ENCODE results near the gene CYLC2.

CYLC2 gene, protein sequence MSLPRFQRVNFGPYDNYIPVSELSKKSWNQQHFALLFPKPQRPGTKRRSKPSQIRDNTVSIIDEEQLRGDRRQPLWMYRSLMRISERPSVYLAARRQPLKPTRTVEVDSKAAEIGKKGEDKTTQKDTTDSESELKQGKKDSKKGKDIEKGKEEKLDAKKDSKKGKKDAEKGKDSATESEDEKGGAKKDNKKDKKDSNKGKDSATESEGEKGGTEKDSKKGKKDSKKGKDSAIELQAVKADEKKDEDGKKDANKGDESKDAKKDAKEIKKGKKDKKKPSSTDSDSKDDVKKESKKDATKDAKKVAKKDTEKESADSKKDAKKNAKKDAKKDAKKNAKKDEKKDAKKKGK

DNA sequence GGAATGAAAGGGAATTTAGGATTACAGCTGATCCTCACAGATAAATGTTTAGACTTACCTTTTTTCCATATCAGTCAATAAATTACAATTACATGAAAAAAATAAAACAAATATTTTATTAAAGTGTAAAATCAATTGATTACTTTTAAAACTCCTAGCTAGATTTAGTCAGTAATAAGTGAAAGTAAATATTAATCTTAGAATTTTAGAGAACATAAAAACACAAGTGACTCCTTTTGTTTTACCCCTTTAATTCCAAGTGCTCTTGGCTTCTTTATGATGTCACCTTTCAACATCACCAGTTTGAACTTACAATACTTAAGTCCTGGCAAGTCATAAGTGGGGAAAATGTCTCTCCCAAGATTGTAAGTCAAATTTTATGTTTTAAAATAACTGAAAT, at the start of gene CYLC2:
TSS of gene CYLC2 (plus strand) at position 301 of the 400 bp plus-strand sequence. CDS start at position 349, 48 bp downstream.
- DNase-seq, result no peak

DNA sequence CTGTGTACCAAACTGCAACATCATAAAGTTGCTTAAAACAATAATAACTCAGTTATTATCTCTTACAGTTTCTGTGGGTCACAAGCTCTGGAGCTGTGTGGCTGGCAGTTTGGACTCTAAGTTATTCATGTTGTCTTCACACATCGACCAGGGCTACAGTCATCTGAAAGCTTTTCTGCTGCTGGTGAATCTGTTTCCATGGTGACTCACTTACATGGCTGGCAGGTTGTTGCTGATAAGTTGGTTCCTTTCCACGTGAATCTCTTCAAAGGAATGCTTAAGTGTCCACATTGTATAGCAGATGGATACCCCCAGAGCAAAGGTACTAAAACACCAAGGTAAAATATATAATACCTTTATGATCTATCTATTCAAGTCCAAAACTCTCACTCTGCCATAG, 44.8 kb upstream of the CYLC2 start:
- no peak for DNase-seq

DNA sequence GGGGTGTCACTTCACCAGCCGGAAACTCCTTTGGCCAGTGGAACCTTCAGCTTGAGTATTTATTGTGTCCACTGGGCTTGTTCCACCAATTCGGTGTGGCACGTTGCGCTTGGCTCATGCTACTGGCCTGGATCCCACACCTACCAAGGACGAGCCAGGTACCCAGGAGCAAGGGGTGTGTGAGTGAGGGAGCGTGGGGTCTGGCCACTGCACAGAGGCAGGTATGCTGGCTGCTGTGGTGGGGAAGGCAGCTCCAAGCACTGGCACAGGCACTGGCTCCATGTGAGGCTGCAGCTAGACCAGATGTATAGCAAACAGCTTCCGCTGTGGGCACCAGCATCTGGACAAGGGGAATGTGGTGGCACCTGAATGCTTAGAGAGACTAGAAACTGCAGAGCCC, 28.1 kb upstream of the CYLC2 start:
- DNase-seq, result no peak

DNA sequence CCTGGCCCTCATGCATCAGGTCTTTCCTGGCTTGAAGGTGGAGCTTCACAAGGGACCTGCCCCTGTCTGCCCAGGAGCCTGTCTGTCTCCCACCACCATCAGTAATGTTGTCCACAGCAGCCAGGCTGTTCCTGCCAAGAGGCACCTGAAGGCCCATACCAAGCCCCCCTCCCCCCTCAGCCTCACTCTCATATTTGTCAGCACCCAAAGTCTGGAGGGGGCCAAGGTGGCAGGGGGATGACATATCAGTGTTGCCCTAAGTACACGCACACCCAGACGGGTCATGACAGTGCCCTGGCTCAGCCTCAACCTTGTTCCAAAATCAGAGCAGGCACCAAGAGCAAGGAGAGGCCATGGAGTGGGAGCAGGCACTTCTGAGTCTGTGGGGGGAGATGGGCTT, 27.2 kb upstream of the CYLC2 start:
- no peak for DNase-seq

DNA sequence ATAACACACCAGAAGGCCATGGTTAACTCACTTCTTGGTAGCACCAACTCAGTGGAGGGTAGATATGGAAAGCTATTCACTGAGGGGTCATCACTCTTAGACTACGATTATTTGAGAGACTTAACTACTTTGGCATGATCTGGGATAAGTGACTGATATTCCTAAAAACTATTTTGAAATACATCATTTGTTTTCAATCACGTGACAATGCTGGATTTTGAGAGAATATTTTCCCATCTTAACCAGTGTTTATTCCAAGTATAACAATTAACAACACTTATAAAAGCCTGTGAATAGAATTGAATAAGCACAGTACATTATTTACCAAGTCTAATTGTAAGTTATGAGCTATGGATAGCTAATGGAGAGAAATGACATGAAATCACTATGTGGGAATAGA, 22.4 kb upstream of the CYLC2 start:
- no peak for DNase-seq

DNA sequence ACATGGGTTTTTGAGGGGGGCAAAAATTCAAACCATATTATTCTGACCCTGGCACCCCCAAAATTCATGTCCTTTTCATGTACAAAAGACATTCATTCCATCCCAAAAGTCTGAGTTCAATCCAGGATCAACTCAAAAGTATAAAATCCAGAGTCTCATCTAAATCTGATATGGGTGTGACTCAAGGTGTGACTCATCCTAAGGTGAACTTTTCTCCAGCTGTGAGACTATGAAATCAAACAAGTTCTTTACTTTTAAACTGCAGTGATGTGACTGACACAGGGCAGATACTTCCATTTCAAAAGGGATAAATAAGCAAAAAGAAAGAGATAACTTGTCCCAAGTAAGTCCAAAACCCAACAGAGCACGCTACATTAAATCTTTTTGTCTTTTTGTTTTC, 20.6 kb upstream of the CYLC2 start:
- DNase-seq, result no peak

DNA sequence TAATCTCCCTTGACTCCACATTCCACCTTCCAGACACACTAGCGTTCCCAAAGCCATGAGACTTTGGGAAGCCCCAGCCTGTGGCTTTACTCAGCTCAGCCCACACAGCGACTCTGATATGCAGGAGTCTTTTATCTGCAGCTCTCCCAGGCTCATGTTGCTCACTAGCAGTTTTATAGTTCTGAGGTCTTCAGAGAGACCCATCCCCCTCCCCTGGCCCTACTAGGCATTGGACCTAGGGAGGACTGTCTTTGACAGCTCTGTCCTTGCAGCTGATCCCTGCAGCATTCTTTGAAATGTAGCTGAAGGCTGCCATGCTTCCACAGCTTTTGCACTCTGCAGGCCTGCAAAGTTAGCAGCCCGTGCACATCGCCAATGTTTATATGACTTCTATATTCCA, 19.9 kb upstream of the CYLC2 start:
- no peak for DNase-seq

DNA sequence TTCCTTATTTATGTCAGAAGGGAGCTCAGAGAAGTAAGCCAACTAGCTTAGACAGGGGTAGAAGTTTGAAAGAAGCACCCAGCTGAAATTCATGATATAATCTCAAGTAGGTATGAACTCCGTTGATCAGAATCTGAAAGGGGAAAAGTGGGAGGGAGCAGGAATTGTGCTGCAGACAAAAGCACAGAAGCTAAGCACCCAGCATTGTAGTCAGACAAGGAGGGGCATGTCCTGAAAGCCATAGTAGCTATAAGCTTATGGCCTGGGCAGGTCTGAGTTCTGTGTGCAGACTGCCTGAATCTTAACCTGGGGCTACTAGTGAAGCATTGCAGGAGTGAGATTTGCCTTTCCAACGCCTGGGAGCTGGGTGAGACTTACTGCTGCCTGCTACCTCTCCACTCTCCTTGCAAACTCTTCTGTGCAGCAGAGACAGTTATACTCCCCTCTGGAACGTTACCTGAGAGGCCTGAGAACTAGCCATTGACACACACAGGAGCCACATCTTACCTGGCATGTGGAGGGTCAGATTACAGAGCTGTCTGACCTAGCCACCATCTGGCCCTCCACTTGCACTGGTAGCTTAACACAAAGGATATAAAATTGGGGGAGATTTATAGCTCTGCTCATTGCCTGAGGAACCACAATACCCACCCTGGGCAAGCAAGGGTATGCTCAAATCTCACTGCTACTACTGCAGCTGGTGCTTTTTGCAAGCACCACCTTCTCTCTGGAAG, 9.8 kb upstream of the CYLC2 start:
- DNase-seq, result no peak

DNA sequence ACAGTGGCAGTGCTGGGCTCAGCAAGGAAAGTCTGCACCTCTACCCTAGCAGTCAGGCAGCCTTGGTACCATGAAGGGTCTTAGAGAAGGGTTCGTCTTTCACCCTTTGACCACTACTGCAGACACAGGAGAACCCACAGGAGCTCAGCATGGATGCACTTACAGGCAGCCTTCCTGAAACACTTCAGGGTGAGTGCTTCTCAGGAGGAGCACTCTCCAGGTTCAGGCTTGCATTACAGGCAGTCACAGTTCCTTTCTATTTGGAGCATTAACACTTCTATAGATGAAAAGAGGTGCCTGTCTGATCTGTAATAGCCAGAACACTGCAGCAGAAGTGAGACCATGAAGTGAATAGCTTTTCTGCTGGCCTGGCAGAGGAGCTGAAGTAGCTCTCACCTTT, 8.7 kb upstream of the CYLC2 start:
- no peak for DNase-seq

DNA sequence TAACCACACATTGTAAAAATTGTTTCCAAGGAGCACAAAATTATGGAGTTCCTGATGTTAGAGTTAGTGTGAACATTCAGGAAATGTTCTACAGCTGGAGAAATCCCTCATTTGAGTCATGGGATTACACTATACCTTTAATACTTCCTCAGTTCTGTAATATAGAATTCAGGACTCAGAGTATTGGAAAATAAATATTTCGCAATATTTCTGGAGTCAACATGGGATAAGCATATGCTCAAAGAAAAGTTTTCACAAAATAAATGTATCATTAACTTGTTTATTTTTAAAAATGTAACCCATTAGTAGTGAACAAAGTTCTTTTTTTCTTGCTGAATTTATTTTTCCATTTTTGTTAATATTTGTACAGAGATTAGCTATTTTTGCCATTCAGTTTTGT, 8.6 kb downstream of the CYLC2 start:
- no peak for DNase-seq

DNA sequence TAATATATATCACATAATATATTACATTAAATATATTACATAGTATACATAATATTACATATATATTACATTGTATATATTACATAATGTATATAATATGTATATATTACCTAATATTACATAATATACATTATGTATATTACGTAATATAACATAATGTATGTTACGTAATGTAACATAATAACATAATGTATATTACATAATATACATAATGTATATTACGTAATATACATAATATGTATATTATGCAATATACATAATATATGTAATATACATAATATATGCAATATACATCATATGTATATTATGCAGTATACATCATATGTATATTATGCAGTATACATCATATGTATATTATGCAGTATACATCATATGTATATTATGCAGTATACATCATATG, 19.1 kb downstream of the CYLC2 start:
- DNase-seq, result no peak

DNA sequence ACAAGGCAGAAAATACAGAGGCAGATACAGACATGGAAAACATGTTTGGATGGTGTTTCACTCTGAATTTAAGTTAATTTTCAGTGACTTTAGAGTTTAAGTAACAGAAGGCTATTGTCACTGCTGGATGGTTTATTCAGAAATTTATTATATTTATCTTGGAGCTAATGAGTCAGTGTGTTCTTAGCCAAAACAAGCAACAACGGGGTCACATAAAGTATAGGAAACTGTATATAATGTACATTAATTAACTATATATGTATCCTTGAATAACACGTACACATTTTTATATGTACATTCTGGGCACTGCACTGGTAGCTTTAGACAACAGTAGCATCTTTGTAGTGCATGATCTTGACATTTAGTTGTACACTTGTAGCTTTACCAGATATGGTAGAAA, 30.7 kb downstream of the CYLC2 start:
- DNase-seq, result no peak

DNA sequence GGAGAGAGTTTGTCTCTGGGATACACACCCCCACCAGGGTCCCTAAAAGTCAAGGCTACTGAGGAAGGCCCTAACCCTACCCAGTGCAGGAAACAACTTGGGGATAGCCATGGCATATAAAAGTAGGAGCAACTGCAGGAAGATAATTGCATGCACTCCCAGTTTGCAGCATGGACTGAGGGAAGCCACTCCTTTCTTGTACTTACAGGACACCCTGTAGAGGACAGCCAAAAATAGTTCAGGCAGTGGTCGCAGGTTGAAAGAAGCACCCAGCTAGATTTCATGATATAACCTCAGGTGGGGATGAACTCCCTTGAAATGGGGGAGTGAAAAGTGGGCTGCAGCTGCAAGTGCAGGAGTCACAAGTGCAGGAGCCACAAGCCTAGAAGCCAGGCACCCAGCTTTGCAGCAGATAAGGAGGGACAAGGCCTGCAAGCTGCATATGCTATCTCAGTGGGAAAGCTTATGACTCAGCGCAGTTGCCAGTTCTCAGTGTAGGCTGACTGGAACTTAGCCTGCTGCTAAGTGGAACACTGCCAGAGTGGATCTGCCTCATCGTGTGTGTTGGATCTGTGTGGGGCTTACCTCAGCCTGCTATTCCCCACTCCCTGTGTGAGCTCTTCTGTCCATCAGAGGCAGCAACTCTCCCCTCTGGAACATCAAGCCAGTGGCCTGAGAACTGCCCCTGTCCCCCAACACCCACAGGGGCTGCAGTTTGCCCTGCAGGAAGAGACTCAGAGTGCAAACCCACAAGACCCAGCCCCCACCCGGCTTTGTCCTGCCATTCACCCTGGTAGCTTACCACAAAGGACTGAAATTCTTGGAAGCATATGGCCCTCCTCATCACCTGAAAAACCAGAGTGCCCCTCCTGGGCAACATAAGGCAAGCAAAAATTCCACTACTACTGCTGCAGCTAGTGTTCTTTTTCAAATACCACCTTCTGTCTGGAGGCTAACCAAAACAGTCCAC, 42.7 kb downstream of the CYLC2 start:
- no peak for DNase-seq

DNA sequence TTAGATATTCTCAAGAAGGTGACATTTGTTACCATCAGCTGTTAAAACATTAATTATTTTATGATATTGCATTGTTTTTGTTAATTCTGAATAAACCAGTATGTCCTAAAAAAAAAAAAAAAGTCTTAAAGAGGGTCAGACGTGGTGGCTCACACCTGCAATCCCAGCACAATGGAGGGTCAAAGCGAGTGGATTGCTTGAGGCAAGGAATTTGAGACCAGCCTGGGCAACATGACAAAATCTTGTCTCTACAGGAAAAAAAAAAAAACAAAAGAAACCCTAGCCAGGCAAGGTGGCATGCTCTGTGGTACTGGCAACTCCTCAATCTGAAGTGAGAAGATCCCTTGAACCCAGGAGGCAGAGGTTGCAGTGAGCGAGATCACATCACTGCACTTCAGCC, 46.8 kb downstream of the CYLC2 start:
- no peak for DNase-seq
